ENCODE data around the gene LEF1.
A peak's percentile ranks its signal among the peaks of the same experiment; 100 is the strongest.

LEF1 gene

GRCh38 chr4:108120789-108121188 lies 47.9 kb downstream of the LEF1 start:
- no peak overlapping the region for H3K27ac ChIP-seq
- no peak for TF ChIP-seq ZFX (IDR thresholded peaks at IDR 0.05; ENCODE audit: borderline replicate concordance)
- no peak for TF ChIP-seq CTCF (IDR thresholded peaks at IDR 0.05)

GRCh38 chr4:108119199-108119800 lies 49.4 kb downstream of the LEF1 start:
- TF ChIP-seq CTCF (IDR thresholded peaks at IDR 0.05) (no peak), ZFX (IDR thresholded peaks at IDR 0.05; ENCODE audit: borderline replicate concordance) (no peak)
- peak overlapping the region; percentile 28; the same call in 1 of the 2 replicates for H3K27ac ChIP-seq

- H3K27ac ChIP-seq = peak overlapping the region; percentile 28
- peak; percentile 15; the same call in 1 of the 2 replicates for TF ChIP-seq CTCF (IDR thresholded peaks at IDR 0.05)
- TF ChIP-seq ZFX (IDR thresholded peaks at IDR 0.05; ENCODE audit: borderline replicate concordance) = no peak
Observed at GRCh38 chr4:108118505-108118904, 50.2 kb downstream of the LEF1 start.

- no peak for TF ChIP-seq ZFX (IDR thresholded peaks at IDR 0.05; ENCODE audit: borderline replicate concordance)
- no peak for TF ChIP-seq CTCF (IDR thresholded peaks at IDR 0.05)
- peak overlapping the region; percentile 28; the same call in 1 of the 2 replicates for H3K27ac ChIP-seq
Observed at GRCh38 chr4:108117418-108118182, 51.1 kb downstream of the LEF1 start.

GRCh38 chr4:108116423-108117168 lies 52.1 kb downstream of the LEF1 start:
- no peak for TF ChIP-seq CTCF (IDR thresholded peaks at IDR 0.05)
- no peak for TF ChIP-seq ZFX (IDR thresholded peaks at IDR 0.05; ENCODE audit: borderline replicate concordance)
- no peak overlapping the region for H3K27ac ChIP-seq

- TF ChIP-seq ZFX (IDR thresholded peaks at IDR 0.05; ENCODE audit: borderline replicate concordance) (no peak), CTCF (IDR thresholded peaks at IDR 0.05) (no peak)
- no peak overlapping the region for H3K27ac ChIP-seq
Observed at GRCh38 chr4:108115168-108115526, 53.6 kb downstream of the LEF1 start.

Measured in 22Rv1 (cell line).